ENCODE measurements around the gene RAB6B.

GRCh38 chr3:133866141-133866540 is 29.5 kb downstream of the RAB6B start:
- no peak for TF ChIP-seq POLR2A (IDR thresholded peaks at IDR 0.05)
- TF ChIP-seq CTCF (IDR thresholded peaks at IDR 0.05), result no peak
